ENCODE measurements around the gene SLCO1B3. TPM values are rescaled to one million over a fixed set of nuclear protein-coding genes. Genes with fewer than 3 reads are reported as not detected.

Gene SLCO1B3
- total and polyA plus RNA-seq, 2 donors (not counting 3 experiments of a cell fraction or from before 2014, with no cell fraction given): not detected

DNA sequence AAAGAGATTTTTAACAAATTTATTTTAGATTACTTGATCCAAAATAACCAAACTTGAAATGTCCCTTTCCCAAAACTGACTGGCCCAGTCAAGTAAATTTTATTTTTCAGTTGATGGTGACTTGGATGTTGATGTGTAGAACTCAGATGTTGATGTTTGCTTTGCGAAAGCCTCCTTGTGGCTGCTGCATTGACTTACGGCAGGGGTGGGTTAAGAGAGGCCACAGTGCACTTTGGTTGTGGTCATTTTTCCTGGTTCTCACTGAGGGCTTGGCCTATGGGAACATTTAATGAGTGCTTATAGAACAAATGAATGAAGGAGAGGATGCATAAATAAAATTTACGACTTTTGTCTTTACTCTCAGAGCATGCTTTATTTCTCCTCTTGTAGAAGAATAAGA, 52.6 kb downstream of the SLCO1B3 start:
- Histone ChIP-seq H3K9me3 (replicated peaks; ENCODE audit: control insufficient read depth, insufficient read depth, low read length) (no peaks in the 10 kb centered on the region), H3K9ac (replicated peaks; ENCODE audit: extremely low read depth, insufficient read depth, low read length) (no peak overlapping the region), H3K79me2 (ENCODE audit: control insufficient read depth, insufficient read depth, low read length) (no peaks in the 10 kb centered on the region), H3K27me3 (ENCODE audit: control insufficient read depth in 2 of 2, insufficient read depth in 2 of 2, low read length in 2 of 2) (no peaks in the 10 kb centered on the region), H3K4me2 (ENCODE audit: insufficient read depth, low read length) (no peak overlapping the region), H3K27ac (ENCODE audit: insufficient read depth, low read depth, low read length) (no peak overlapping the region), H3K4me1 (ENCODE audit: control insufficient read depth, extremely low read depth, insufficient read depth, low read length) (no peaks in the 10 kb centered on the region), H3K9me1 (replicated peaks; ENCODE audit: control insufficient read depth, extremely low read depth, insufficient read depth, low read length) (no peaks in the 10 kb centered on the region), H4K20me1 (replicated peaks; ENCODE audit: control insufficient read depth, extremely low read depth, insufficient read depth, low read length) (no peaks in the 10 kb centered on the region), H2AFZ (ENCODE audit: low read depth, low read length) (no peak overlapping the region), H3K36me3 (ENCODE audit: control insufficient read depth in 2 of 2, extremely low read depth in 1 of 2, insufficient read depth in 2 of 2, low read length in 2 of 2) (no peaks in the 10 kb centered on the region), H3K4me3 (replicated peaks in 1 of 3; ENCODE audit: insufficient read depth in 1 of 3, low read depth in 1 of 3, low read length in 3 of 3) (no peak overlapping the region)
- DNase-seq (ENCODE audit: low read depth, low spot score) (no peak), FAIRE-seq (no peak)
- ChIA-PET CTCF (no interaction called here), POLR2A (no interaction called here)
- TF ChIP-seq POLR2AphosphoS5 (IDR thresholded peaks at IDR 0.05; ENCODE audit: insufficient read depth, low read depth, low read length) (no peak), POLR2A (IDR thresholded peaks at IDR 0.05; ENCODE audit: low read depth, low read length) (no peak), GATA2 (IDR thresholded peaks at IDR 0.05; ENCODE audit: insufficient read depth, insufficient read length, low read depth, low read length) (no peak), JUN (IDR thresholded peaks at IDR 0.05; ENCODE audit: borderline replicate concordance, insufficient read depth, insufficient read length, low read depth) (no peak), FOS (IDR thresholded peaks at IDR 0.05; ENCODE audit: borderline replicate concordance, insufficient read depth, low read length) (no peak)
- TF ChIP-seq, protein P1, sequence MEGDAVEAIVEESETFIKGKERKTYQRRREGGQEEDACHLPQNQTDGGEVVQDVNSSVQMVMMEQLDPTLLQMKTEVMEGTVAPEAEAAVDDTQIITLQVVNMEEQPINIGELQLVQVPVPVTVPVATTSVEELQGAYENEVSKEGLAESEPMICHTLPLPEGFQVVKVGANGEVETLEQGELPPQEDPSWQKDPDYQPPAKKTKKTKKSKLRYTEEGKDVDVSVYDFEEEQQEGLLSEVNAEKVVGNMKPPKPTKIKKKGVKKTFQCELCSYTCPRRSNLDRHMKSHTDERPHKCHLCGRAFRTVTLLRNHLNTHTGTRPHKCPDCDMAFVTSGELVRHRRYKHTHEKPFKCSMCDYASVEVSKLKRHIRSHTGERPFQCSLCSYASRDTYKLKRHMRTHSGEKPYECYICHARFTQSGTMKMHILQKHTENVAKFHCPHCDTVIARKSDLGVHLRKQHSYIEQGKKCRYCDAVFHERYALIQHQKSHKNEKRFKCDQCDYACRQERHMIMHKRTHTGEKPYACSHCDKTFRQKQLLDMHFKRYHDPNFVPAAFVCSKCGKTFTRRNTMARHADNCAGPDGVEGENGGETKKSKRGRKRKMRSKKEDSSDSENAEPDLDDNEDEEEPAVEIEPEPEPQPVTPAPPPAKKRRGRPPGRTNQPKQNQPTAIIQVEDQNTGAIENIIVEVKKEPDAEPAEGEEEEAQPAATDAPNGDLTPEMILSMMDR (IDR thresholded peaks at IDR 0.05; ENCODE audit: extremely low read depth in 1 of 2, insufficient read depth in 1 of 2, low read depth in 1 of 2, low read length in 2 of 2): no peak
- TF ChIP-seq, protein P2, sequence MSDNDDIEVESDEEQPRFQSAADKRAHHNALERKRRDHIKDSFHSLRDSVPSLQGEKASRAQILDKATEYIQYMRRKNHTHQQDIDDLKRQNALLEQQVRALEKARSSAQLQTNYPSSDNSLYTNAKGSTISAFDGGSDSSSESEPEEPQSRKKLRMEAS (IDR thresholded peaks at IDR 0.05; ENCODE audit: insufficient read depth, insufficient read length): no peak
- intact Hi-C loops (cut with micrococcal nuclease) (no loop called here), dilution Hi-C loops (cut with MboI; ENCODE audit: extremely low pct_ligation_motif_present, low sequenced_read_pairs) (no loop called here)
- no TSS peak for BruUV-seq (replicated peaks)

Measured in endothelial cell of umbilical vein (primary cell).